Astrocyte (in vitro differentiated cells and primary cell): ENCODE data around the gene TUT4.

Source experiments
- CTCF ChIP-seq: IDR thresholded peaks from 2 replicates; pipeline ENCODE4 v1.5.1; 2011; ENCODE audit warnings: low read depth, mild to moderate bottlenecking, inconsistent platforms, low read length, moderate library complexity; ENCODE audit not compliant: insufficient read depth
- EZH2 ChIP-seq: IDR thresholded peaks from 2 replicates; pipeline ENCODE4 v1.6.1; 2012; ENCODE audit warnings: mild to moderate bottlenecking, low read length, inconsistent platforms; ENCODE audit not compliant: insufficient read depth

GRCh38 chr1:52593495-52593894 is 40.6 kb upstream of the TUT4 start:
- TF ChIP-seq EZH2 (no peak), CTCF (no peak)
